Endothelial cell of umbilical vein (primary cell): ENCODE data around the gene TCEAL4. TPM values are rescaled to one million over a fixed set of nuclear protein-coding genes. Genes with fewer than 3 reads are reported as not detected.

ENCODE experiments used
- BruUV-seq: library from RNA; stranded (reverse); fragments of 400-500 nt; replicated peaks from 2 replicates; lab custom pipeline; 2021; lab: Mats Ljungman, UMichigan
- CTCF ChIA-PET: fragments of 300-600, 350-600 bp; sonication (Branson Sonifier 250); formaldehyde crosslinking; loops from one replicate; lab custom pipeline; 2021; ENCODE audit warnings: antibody characterized with exemption, inconsistent platforms; lab: Charles Lee
- POLR2A ChIA-PET: fragments of 300-600, 350-600 bp; sonication (Branson Sonifier 250); formaldehyde crosslinking; loops from one replicate; lab custom pipeline; 2021; ENCODE audit warnings: antibody characterized with exemption, inconsistent platforms; lab: Charles Lee
- DNase-seq: peaks from one replicate; pipeline ENCODE4 v3.0.0-alpha.2; 2011; ENCODE audit warnings: low read depth, low spot score
- FAIRE-seq: peaks from 2 replicates; lab custom pipeline; 2011; peaks lifted over from hg19 to GRCh38; lab: Jason Lieb, UNC
- H2AFZ ChIP-seq: 2 replicates; pipeline ENCODE4 v1.6.0; 2012; ENCODE audit warnings: low read depth, low read length, control low read depth, inconsistent platforms
- H3K27ac ChIP-seq: 2 replicates; pipeline ENCODE4 v1.5.1; 2011; ENCODE audit warnings: low read depth, mild to moderate bottlenecking, control low read depth, low read length, moderate library complexity; ENCODE audit not compliant: insufficient read depth
- H3K27me3 ChIP-seq, 2 experiments: 2 replicates each; pipeline versions ENCODE4 v1.6.0 to v1.6.1; 2011; ENCODE audit warnings: low read length in 2 of 2, mixed read lengths in 1 of 2; ENCODE audit not compliant: control insufficient read depth in 2 of 2, insufficient read depth in 2 of 2
- H3K36me3 ChIP-seq, 2 experiments: 2 replicates in 1 of 2; 3 replicates in 1 of 2; pipeline ENCODE4 v1.5.1; 2011; ENCODE audit warnings: low read length in 2 of 2, mild to moderate bottlenecking in 1 of 2, moderate library complexity in 1 of 2; ENCODE audit not compliant: control insufficient read depth in 2 of 2, insufficient read depth in 2 of 2; ENCODE audit errors: extremely low read depth in 1 of 2
- H3K4me1 ChIP-seq: 3 replicates; pipeline ENCODE4 v1.5.1; 2011; ENCODE audit warnings: mild to moderate bottlenecking, low read length; ENCODE audit not compliant: control insufficient read depth, insufficient read depth; ENCODE audit errors: extremely low read depth
- H3K4me2 ChIP-seq: 2 replicates; pipeline ENCODE4 v1.6.1; 2011; ENCODE audit warnings: low read length, control low read depth, mixed read lengths; ENCODE audit not compliant: insufficient read depth
- H3K4me3 ChIP-seq, 3 experiments: fragments of 200-600 bp in 1 of 3; sonication (generic), shearing (Covaris generic) in 1 of 3; replicated peaks in 1 of 3; 2 replicates each; pipeline ENCODE4 v1.5.1; 2011 to 2016; ENCODE audit warnings: control low read depth in 3 of 3, low read length in 3 of 3, mild to moderate bottlenecking in 2 of 3, inconsistent platforms in 1 of 3, low read depth in 1 of 3, moderate library complexity in 1 of 3; ENCODE audit not compliant: insufficient read depth in 1 of 3
- H3K79me2 ChIP-seq: 2 replicates; pipeline ENCODE4 v1.6.0; 2012; ENCODE audit warnings: low read length, inconsistent platforms; ENCODE audit not compliant: control insufficient read depth, insufficient read depth
- H3K9ac ChIP-seq: replicated peaks from 2 replicates; pipeline ENCODE3; 2011; ENCODE audit warnings: low read length, control low read depth; ENCODE audit not compliant: insufficient read depth; ENCODE audit errors: extremely low read depth
- H3K9me1 ChIP-seq: replicated peaks from 3 replicates; pipeline ENCODE4 v1.6.0; 2011; ENCODE audit warnings: mild to moderate bottlenecking, low read length; ENCODE audit not compliant: control insufficient read depth, insufficient read depth; ENCODE audit errors: extremely low read depth
- H3K9me3 ChIP-seq: replicated peaks from 2 replicates; pipeline ENCODE4 v1.5.1; 2012; ENCODE audit warnings: low read length, inconsistent platforms; ENCODE audit not compliant: control insufficient read depth, insufficient read depth
- H4K20me1 ChIP-seq: replicated peaks from 2 replicates; pipeline ENCODE3; 2011; ENCODE audit warnings: mild to moderate bottlenecking, low read length; ENCODE audit not compliant: control insufficient read depth, insufficient read depth; ENCODE audit errors: extremely low read depth
- CTCF ChIP-seq, 2 donors: IDR thresholded peaks; 1 replicate in 1 of 2; 2 replicates in 1 of 2; pipeline ENCODE4 v1.5.1; 2011; ENCODE audit warnings: low read length in 2 of 2, mild to moderate bottlenecking in 2 of 2, moderate library complexity in 2 of 2, control low read depth in 1 of 2, inconsistent platforms in 1 of 2, low read depth in 1 of 2; ENCODE audit not compliant: insufficient read depth in 1 of 2; ENCODE audit errors: extremely low read depth in 1 of 2
- EZH2 ChIP-seq: IDR thresholded peaks from 2 replicates; pipeline ENCODE4 v1.6.1; 2012; ENCODE audit warnings: borderline replicate concordance, low read depth, mild to moderate bottlenecking, moderate library complexity, low read length, inconsistent platforms; ENCODE audit not compliant: severe bottlenecking
- FOS ChIP-seq: IDR thresholded peaks from 2 replicates; pipeline ENCODE4 v1.6.1; 2011; ENCODE audit warnings: mild to moderate bottlenecking, low read length, moderate library complexity, borderline replicate concordance; ENCODE audit not compliant: insufficient read depth
- GATA2 ChIP-seq: IDR thresholded peaks from 2 replicates; pipeline ENCODE4 v1.7.0; 2011; ENCODE audit warnings: low read depth, mild to moderate bottlenecking, moderate library complexity, mixed read lengths, low read length; ENCODE audit not compliant: insufficient read length, insufficient read depth
- JUN ChIP-seq: IDR thresholded peaks from 2 replicates; pipeline ENCODE4 v1.6.1; 2011; ENCODE audit warnings: borderline replicate concordance, low read depth; ENCODE audit not compliant: insufficient read length, insufficient read depth
- MAX ChIP-seq: IDR thresholded peaks from 2 replicates; pipeline ENCODE4 v1.6.1; 2011; ENCODE audit not compliant: insufficient read depth, insufficient read length
- MYC ChIP-seq: IDR thresholded peaks from one replicate; pipeline ENCODE4 v1.6.1; 2011; ENCODE audit warnings: mild to moderate bottlenecking, low read depth, low read length
- POLR2A ChIP-seq: IDR thresholded peaks from 2 replicates; pipeline ENCODE4 v1.6.1; 2012; ENCODE audit warnings: low read depth, mild to moderate bottlenecking, control low read depth, low read length
- POLR2AphosphoS5 ChIP-seq: IDR thresholded peaks from 2 replicates; pipeline ENCODE4 v1.6.1; 2012; ENCODE audit warnings: low read depth, mild to moderate bottlenecking, control low read depth, low read length, moderate library complexity; ENCODE audit not compliant: insufficient read depth
- dilution Hi-C: fragments of 300-500 bp; cut with MboI; formaldehyde crosslinking; loops from one replicate; pipeline ENCODE4 v1.15.0; 2019; ENCODE audit warnings: low sequenced_read_pairs; ENCODE audit not compliant: extremely low pct_ligation_motif_present
- intact Hi-C: fragments of 100-400 bp; cut with micrococcal nuclease; formaldehyde crosslinking; loops from one replicate; pipeline ENCODE4 v1.10.0; 2022
- polyA plus RNA-seq, 4 experiments: library from polyadenylated mRNA; depleted of rRNA in 3 of 4; stranded (reverse) in 3 of 4; unstranded in 1 of 4; fragments of >200 nt; gene quantifications; 2 replicates each; pipeline versions ENCODE4 v1.2.1 to v1.2.3, GENCODE V29; 2011 to 2012; ENCODE audit warnings: missing spikeins in 1 of 4
- total RNA-seq: library from RNA; stranded (reverse); gene quantifications from 2 replicates; pipeline ENCODE4 v1.2.3, GENCODE V29; 2021

TCEAL4 gene
- total and polyA plus RNA-seq, 2 donors (not counting 3 experiments of a cell fraction or from before 2014, with no cell fraction given) = 16.9 to 74.6 TPM

- no peak for TF ChIP-seq MYC
- TF ChIP-seq JUN = no peak
- no peak for TF ChIP-seq POLR2A
- no peak for TF ChIP-seq MAX
- TF ChIP-seq EZH2 = no peak
- no peak for TF ChIP-seq POLR2AphosphoS5
- TF ChIP-seq FOS = no peak
- no peak for TF ChIP-seq CTCF (IDR thresholded peaks at IDR 0.05; ENCODE audit: extremely low read depth in 1 of 2, insufficient read depth in 1 of 2, low read depth in 1 of 2, low read length in 2 of 2)
- no peak for TF ChIP-seq GATA2
- Histone ChIP-seq H3K36me3 (no peaks in the 10 kb centered on the region), H4K20me1 (no peaks in the 10 kb centered on the region), H3K79me2 (no peaks in the 10 kb centered on the region), H3K27me3 (no peaks in the 10 kb centered on the region), H3K9me1 (no peaks in the 10 kb centered on the region), H3K9ac (no peak overlapping the region), H2AFZ (no peak overlapping the region), H3K4me1 (peaks cover 5% of the 10 kb centered on the region), H3K9me3 (no peaks in the 10 kb centered on the region), H3K4me2 (no peak overlapping the region), H3K4me3 (no peak overlapping the region), H3K27ac (no peak overlapping the region)
- DNase-seq (no peak), FAIRE-seq (no peak)
- no TSS peak for BruUV-seq
- POLR2A ChIA-PET = interaction anchor here (0.6 kb wide), 1 partner anchor 25 kb away, joined by 3 read pairs; no protein-coding TSS in a partner anchor
- dilution Hi-C loops (no loop called here), intact Hi-C loops (no loop called here)
- CTCF ChIA-PET = interaction anchor here (1.9 kb wide), 1 partner anchor 70 kb away, joined by 4 read pairs; no protein-coding TSS in a partner anchor
These were observed 25.1 kb upstream of the TCEAL4 start for GRCh38 chrX:103560256-103560655.
